ENCODE measurements around the gene UQCRC1.

Gene UQCRC1

DNA sequence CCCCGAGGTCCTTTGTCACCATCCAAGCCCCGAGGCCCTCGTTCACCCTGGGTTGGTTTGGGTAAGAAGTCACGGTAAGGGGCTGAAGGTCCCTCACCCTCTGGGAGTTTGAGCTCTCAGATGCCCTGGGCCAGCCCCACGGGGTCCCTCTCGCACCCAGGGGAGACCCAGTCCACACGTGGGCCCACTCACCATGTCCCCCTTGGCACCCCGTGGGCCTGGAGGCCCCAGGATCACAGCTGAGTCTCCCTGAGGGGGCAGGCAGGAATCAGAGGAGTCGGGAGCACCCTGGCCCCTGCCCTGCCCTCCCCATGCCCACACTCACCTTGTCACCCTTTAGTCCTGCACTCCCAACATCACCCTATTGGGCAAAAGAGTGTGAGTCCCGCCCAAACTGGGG lies 40.0 kb downstream of the UQCRC1 start:
- H3K36me3 ChIP-seq (replicated peaks; ENCODE audit: insufficient read depth, low read length) = no peaks in the 10 kb centered on the region
- H3K4me2 ChIP-seq (ENCODE audit: low read depth, low read length) = no peak overlapping the region

DNA sequence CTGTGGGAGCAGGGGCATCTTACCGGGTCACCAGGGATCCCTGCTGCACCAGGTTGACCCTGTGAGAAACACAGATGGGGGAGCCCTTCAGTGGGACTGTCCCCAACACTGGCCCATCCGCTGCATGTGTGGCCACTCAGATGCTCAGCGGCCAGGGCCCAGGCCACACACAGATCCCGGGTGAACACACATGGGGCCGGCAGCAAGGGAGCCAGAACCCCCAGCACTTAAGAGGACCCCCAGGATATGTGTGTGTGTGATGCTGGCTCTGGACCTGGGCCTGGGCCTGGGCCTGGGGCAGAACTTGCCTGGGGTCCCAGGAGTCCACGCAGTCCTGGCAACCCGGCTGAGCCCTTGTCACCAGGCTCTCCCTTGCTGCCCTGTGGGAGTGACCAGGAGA lies 41.0 kb downstream of the UQCRC1 start:
- Histone ChIP-seq H3F3A (ENCODE audit: insufficient read depth, low read length) (no peaks in the 10 kb centered on the region), H3K4me1 (ENCODE audit: low read length) (no peaks in the 10 kb centered on the region)

More for the DNA sequence above, 40.0 kb downstream of the UQCRC1 start:
- TF ChIP-seq EZH2phosphoT487 (IDR thresholded peaks at IDR 0.05; ENCODE audit: low read length) = no peak
- TF ChIP-seq, protein P1, sequence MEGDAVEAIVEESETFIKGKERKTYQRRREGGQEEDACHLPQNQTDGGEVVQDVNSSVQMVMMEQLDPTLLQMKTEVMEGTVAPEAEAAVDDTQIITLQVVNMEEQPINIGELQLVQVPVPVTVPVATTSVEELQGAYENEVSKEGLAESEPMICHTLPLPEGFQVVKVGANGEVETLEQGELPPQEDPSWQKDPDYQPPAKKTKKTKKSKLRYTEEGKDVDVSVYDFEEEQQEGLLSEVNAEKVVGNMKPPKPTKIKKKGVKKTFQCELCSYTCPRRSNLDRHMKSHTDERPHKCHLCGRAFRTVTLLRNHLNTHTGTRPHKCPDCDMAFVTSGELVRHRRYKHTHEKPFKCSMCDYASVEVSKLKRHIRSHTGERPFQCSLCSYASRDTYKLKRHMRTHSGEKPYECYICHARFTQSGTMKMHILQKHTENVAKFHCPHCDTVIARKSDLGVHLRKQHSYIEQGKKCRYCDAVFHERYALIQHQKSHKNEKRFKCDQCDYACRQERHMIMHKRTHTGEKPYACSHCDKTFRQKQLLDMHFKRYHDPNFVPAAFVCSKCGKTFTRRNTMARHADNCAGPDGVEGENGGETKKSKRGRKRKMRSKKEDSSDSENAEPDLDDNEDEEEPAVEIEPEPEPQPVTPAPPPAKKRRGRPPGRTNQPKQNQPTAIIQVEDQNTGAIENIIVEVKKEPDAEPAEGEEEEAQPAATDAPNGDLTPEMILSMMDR (IDR thresholded peaks at IDR 0.05; ENCODE audit: low read length) = no peak
- TF ChIP-seq EZH2 (optimal IDR thresholded peaks at IDR 0.05; ENCODE audit: low read depth, low read length) = no peak
- Histone ChIP-seq H2AFZ (ENCODE audit: low read length) (no peak overlapping the region), H4K20me1 (ENCODE audit: insufficient read depth, low read length) (no peaks in the 10 kb centered on the region), H3K9ac (ENCODE audit: low read length) (no peak overlapping the region), H3K9me2 (replicated peaks; ENCODE audit: insufficient read depth, low read length) (no peaks in the 10 kb centered on the region), H3K79me2 (ENCODE audit: low read length) (no peaks in the 10 kb centered on the region), H3K4me3 (ENCODE audit: low read length) (no peak overlapping the region), H3K27me3 (replicated peaks; ENCODE audit: insufficient read depth, low read length) (peaks cover 14% of the 10 kb centered on the region), H3K27ac (ENCODE audit: low read length) (no peak overlapping the region), H3K4me1 (ENCODE audit: low read length) (no peaks in the 10 kb centered on the region), H3F3A (ENCODE audit: insufficient read depth, low read length) (no peaks in the 10 kb centered on the region), H3K9me3 (replicated peaks; ENCODE audit: insufficient read depth, low read length) (no peaks in the 10 kb centered on the region)
- no peak for DNase-seq

DNA sequence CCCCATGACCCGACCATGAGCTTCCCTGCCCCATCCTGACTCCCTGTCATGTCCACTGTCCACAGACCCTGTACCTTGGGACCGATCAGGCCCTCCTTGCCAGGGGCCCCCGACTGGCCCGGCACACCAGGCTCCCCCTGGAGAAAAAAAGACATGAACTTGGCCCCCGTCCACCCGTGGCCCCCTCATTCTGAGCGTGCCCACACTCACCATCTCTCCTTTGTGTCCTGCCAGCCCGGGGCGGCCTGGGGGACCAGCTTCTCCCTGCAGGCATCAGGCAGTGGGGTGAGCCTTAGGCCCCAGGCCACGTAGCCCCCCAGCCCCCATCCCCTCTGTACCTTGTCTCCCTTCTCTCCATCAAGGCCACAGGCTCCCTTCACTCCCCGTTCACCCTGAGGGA lies 41.9 kb downstream of the UQCRC1 start:
- Histone ChIP-seq H3K4me1 (ENCODE audit: low read length) (no peaks in the 10 kb centered on the region), H3K27me3 (replicated peaks; ENCODE audit: insufficient read depth, low read length) (peaks cover 22% of the 10 kb centered on the region), H3K9me2 (replicated peaks; ENCODE audit: insufficient read depth, low read length) (no peaks in the 10 kb centered on the region), H4K20me1 (ENCODE audit: insufficient read depth, low read length) (no peaks in the 10 kb centered on the region), H3K9ac (ENCODE audit: low read length) (no peak overlapping the region), H3K36me3 (replicated peaks; ENCODE audit: insufficient read depth, low read length) (no peaks in the 10 kb centered on the region), H3K79me2 (ENCODE audit: low read length) (no peaks in the 10 kb centered on the region), H3K4me3 (ENCODE audit: low read length) (no peak overlapping the region), H3K4me2 (ENCODE audit: low read depth, low read length) (no peak overlapping the region), H3F3A (ENCODE audit: insufficient read depth, low read length) (no peaks in the 10 kb centered on the region), H3K27ac (ENCODE audit: low read length) (no peak overlapping the region), H2AFZ (ENCODE audit: low read length) (no peak overlapping the region), H3K9me3 (replicated peaks; ENCODE audit: insufficient read depth, low read length) (no peaks in the 10 kb centered on the region)
- TF ChIP-seq EZH2phosphoT487 (IDR thresholded peaks at IDR 0.05; ENCODE audit: low read length) (no peak), EZH2 (optimal IDR thresholded peaks at IDR 0.05; ENCODE audit: low read depth, low read length) (no peak)
- TF ChIP-seq, protein P1 (IDR thresholded peaks at IDR 0.05; ENCODE audit: low read length) = no peak
- DNase-seq = no peak

More for the DNA sequence above, 41.0 kb downstream of the UQCRC1 start:
- no peak overlapping the region for H3K9ac ChIP-seq (ENCODE audit: low read length)
- no peak overlapping the region for H3K27ac ChIP-seq (ENCODE audit: low read length)
- no peak for DNase-seq
- H3K27me3 ChIP-seq (replicated peaks; ENCODE audit: insufficient read depth, low read length) = peaks cover 14% of the 10 kb centered on the region
- H3K9me2 ChIP-seq (replicated peaks; ENCODE audit: insufficient read depth, low read length) = no peaks in the 10 kb centered on the region
- no peak overlapping the region for H3K4me3 ChIP-seq (ENCODE audit: low read length)
- no peaks in the 10 kb centered on the region for H3K9me3 ChIP-seq (replicated peaks; ENCODE audit: insufficient read depth, low read length)
- no peaks in the 10 kb centered on the region for H3K36me3 ChIP-seq (replicated peaks; ENCODE audit: insufficient read depth, low read length)
- no peak overlapping the region for H2AFZ ChIP-seq (ENCODE audit: low read length)
- H3K79me2 ChIP-seq (ENCODE audit: low read length) = no peaks in the 10 kb centered on the region
- H3K4me2 ChIP-seq (ENCODE audit: low read depth, low read length) = no peak overlapping the region
- no peaks in the 10 kb centered on the region for H4K20me1 ChIP-seq (ENCODE audit: insufficient read depth, low read length)
- TF ChIP-seq EZH2phosphoT487 (IDR thresholded peaks at IDR 0.05; ENCODE audit: low read length) (no peak), EZH2 (optimal IDR thresholded peaks at IDR 0.05; ENCODE audit: low read depth, low read length) (no peak)
- TF ChIP-seq, protein P1 (IDR thresholded peaks at IDR 0.05; ENCODE audit: low read length) = no peak
